M059J (cell line): ENCODE data around the gene PKD1L1. TPM values are rescaled to one million over a fixed set of nuclear protein-coding genes. Genes with fewer than 3 reads are reported as not detected.
"Not testable (repeated sequence)": the region's sequence is repeated elsewhere in the genome, so short reads cannot be mapped to it uniquely, and the experiment has no call there.

Source experiments
- DNase-seq: peaks from one replicate; pipeline ENCODE4 v3.0.0-alpha.2; 2012; ENCODE audit warnings: low read depth
- total RNA-seq: library from RNA; depleted of rRNA; stranded (reverse); fragments of >200 nt; shearing (Covaris generic); gene quantifications from 2 replicates; pipeline ENCODE4 v1.2.3, GENCODE V29; 2014; rRNA removed

Gene PKD1L1, protein sequence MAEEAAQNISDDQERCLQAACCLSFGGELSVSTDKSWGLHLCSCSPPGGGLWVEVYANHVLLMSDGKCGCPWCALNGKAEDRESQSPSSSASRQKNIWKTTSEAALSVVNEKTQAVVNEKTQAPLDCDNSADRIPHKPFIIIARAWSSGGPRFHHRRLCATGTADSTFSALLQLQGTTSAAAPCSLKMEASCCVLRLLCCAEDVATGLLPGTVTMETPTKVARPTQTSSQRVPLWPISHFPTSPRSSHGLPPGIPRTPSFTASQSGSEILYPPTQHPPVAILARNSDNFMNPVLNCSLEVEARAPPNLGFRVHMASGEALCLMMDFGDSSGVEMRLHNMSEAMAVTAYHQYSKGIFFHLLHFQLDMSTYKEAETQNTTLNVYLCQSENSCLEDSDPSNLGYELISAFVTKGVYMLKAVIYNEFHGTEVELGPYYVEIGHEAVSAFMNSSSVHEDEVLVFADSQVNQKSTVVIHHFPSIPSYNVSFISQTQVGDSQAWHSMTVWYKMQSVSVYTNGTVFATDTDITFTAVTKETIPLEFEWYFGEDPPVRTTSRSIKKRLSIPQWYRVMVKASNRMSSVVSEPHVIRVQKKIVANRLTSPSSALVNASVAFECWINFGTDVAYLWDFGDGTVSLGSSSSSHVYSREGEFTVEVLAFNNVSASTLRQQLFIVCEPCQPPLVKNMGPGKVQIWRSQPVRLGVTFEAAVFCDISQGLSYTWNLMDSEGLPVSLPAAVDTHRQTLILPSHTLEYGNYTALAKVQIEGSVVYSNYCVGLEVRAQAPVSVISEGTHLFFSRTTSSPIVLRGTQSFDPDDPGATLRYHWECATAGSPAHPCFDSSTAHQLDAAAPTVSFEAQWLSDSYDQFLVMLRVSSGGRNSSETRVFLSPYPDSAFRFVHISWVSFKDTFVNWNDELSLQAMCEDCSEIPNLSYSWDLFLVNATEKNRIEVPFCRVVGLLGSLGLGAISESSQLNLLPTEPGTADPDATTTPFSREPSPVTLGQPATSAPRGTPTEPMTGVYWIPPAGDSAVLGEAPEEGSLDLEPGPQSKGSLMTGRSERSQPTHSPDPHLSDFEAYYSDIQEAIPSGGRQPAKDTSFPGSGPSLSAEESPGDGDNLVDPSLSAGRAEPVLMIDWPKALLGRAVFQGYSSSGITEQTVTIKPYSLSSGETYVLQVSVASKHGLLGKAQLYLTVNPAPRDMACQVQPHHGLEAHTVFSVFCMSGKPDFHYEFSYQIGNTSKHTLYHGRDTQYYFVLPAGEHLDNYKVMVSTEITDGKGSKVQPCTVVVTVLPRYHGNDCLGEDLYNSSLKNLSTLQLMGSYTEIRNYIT (N-terminal part only)
- total RNA-seq = 0.02 and 2.7 TPM in 2 replicates

DNA sequence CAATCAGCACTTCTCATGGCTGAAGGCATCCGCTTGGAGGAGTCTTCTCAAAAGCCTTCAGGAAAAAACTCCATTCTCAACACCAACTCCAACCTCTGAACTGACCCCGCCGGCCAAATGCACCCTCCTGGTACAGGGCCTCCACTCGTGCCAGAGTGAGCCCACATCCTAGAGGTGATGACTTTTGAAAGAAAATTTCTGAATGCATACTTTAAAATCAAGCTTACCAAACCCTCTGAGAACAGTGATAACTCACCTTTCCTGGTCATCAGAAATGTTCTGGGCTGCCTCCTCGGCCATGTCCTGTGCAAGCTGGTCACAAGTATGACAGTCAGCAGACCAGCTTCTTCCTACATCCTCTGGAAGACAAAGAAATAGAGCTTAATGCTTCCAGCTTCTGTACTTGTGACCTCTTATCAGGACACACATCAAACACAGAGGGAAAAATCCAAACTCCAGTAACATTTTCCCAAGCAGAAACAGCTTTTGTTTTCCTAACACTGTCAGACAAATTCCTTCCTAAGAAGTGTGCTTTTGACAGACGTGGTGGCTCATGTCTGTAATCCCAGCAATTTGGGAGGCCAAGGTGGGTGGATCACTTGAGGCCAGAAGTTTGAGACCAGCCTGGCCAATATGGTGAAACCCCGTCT is at the start of gene PKD1L1:
TSS of gene PKD1L1 (minus strand) at position 326 of the 650 bp plus-strand sequence. CDS start at position 300, 26 bp downstream.
- no peak for DNase-seq

DNA sequence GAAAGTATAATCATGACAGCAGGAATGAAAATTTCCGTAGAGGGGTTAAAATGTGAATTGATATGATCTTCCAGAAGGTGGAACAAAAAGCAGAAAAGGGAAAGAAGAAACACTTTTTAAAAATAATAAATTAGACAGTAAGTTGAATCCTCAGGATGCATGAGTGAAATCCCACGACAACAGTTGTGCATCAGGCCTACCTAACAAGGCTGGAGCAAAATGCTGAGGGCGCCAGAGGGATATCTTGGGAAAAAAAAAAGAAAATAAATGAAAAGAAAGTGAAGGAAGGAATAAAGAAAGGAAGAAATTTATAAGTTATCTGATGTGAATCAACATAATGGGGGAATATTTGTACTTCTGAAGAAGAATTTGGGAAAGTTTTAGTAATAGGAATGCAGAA is 44.2 kb upstream of the PKD1L1 start:
- no peak for DNase-seq

DNA sequence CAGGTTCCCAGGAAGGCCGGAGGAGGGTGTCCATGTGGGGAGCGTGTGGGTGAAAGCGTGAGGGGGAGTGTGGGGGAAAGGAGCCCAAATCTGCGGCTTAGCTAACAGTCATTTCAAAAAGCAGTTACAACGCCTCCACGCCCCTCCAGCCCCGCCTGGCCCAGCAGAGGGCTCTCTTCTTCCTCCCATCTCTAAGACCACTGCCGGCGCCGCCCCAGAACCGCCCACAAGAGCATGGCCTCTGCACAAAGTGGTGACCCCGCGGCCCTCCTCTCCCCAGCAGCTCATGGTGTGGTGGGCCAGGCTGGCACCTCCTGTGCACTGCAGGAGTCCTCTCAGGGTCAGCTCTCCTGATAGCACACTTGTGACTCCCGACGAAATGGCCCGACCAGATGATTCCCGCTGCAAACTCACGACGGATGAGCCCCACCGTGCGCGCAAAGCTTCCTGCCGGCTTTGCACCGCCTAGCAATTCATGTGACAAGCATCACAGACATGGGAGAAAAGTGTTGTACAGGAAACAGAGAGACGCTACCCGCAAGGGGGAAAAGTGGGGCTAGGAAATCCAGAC is 43.6 kb upstream of the PKD1L1 start:
- DNase-seq = peak; percentile 63

DNA sequence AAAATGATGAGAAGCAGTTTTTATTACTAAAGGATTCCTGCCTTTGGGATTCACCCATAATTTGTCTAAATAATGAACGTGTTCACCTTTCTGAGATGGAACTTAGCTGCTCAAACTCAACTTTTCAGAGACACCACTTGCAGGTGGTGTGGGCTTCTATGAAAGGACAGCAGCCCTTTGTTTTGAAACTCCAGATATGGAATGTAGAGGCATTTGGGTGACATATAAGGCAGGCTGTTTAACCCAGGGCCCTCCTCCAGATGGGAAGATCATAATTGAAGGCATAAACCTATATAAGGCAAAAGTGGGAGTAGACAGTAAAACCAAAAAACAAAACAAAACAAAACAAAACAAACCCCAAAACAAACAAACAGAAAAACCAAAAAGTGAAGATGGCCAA is 43.0 kb upstream of the PKD1L1 start:
- DNase-seq = no peak

DNA sequence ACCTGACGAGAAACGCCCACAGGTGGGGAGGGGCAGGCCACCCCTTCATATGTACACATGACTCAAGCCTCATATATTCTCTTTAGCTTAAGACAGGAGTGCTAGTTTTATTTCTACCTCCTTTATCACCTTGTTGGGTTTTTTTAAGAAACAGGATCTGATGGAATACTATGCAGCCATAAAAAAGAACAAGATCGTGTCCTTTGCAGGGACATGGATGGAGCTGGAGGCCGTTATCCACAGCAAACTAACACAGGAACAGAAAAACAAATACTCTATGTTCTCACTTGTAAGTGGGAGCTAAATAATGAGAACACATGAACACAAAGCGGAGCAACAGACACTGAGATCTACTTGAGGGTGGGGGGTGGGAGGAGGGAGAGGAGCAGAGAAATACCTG is 42.3 kb upstream of the PKD1L1 start:
- DNase-seq = no peak

DNA sequence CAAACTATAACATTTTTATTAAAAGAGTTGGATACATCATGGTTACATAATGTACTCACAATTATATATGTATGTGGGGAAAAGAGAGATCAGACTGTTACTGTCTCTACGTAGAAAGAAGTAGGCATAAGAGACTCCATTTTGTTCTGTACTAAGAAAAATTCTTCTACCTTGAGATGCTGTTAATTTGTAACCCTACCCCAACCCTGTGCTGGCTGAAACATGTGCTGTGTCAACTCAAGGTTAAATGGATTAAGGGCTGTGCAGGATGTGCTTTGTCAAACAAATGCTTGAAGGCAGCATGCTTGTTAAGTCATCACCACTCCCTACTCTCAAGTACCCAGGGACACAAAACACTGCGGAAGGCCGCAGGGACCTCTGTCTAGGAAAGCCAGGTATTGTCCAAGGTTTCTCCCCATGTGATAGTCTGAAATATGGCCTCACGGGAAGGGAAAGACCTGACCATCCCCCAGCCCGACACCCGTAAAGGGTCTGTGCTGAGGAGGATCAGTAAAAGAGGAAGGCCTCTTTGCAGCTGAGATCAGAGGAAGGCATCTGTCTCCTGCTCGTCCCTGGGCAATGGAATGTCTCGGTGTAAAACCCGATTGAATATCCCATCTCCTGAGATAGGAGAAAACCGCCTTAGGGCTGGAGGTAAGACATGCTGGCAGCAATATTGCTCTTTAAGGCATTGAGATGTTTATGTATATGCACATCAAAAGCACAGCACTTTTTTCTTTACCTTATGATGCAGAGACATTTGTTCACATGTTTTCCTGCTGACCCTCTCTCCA is 41.5 kb upstream of the PKD1L1 start:
- DNase-seq = not testable (repeated sequence)

DNA sequence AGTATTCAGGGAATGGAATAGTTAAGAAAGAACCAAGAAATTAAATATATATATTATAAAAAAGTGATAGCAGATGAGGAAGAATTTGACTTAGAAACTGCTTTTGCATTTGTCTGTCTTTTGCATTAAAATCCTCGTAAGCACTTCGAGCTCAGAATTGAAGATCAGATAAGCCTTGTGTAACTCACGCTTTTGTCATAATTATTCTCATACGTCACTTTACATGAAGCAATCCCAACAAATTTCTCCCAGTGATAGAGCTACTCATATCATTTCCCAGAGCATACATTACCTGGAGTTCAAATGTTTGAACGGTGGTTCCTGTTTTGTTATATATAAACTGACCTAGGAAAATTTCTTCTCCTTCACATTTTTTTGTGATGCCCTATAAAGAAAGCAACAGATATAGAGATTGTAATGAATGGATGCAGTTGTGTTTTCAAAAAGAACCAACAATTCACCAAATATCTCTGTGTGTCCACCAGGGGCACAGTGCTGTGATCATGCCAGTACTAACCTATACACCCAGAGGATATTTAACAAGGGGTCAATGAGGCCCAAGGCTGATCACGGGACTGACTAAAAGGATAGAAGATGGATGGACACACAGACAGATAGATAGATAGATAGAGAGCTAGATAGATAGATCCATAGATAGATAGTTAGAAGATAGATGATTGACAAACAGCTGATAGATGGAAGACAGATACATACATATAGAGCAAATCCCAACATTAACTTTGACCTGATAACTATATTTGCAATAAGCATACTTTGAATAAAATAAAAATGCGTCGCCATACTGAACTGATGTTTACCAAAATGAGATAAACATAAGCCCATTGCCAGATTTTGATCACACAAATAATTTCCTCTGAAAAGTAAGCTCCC is 40.5 kb upstream of the PKD1L1 start:
- DNase-seq = no peak

DNA sequence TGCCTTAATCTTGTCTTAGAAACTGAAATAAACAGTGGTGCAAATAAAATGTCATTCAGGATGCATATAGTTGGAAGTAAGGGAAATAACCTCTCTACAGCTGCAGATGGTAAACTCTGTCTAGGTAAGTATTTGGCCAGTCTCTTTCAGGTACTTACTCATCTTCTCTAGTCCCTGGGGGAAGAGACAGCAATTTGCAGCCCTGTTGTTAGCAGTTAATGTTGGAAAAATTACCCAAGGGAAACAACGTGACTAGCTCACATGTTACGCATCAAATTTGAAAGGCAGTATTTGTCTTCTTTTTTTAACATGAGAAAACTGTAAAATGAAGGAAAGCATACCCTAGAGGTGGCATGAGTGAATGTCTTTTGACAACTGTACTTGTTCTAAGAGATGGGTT is 34.3 kb upstream of the PKD1L1 start:
- DNase-seq = peak; percentile 8

DNA sequence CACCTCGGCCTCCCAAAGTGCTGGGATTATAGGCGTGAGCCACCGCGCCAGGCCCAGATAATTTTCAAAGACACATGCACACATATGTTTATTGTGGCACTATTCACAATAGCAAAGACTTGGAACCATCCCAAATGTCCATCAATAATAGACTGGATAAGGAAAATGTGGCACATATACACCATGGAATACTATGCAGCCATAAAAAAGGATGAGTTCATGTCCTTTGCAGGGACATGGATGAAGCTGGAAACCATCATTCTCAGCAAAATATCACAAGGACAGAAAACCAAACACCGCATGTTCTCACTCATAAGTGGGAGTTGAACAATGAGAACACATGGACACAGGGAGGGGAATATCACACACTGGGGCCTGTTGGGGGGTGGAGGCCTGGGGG is 32.4 kb upstream of the PKD1L1 start:
- DNase-seq = not testable (repeated sequence)

DNA sequence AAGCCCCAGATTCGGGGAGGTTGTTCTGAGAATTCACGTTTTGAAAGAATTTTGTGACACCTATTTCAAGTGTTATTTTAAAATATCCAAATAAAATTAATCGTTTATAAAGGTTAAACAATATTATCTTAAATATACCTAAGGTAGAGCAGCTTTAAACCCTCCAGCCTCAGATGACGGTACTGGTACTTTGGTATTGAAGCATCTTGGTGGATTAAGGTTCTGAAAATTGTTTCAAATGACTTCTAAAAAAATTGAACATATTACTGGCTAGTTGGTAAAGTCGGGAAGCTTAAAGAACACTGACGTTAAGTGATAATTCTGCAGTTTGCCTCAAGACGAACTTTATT is 31.5 kb upstream of the PKD1L1 start:
- DNase-seq = no peak

DNA sequence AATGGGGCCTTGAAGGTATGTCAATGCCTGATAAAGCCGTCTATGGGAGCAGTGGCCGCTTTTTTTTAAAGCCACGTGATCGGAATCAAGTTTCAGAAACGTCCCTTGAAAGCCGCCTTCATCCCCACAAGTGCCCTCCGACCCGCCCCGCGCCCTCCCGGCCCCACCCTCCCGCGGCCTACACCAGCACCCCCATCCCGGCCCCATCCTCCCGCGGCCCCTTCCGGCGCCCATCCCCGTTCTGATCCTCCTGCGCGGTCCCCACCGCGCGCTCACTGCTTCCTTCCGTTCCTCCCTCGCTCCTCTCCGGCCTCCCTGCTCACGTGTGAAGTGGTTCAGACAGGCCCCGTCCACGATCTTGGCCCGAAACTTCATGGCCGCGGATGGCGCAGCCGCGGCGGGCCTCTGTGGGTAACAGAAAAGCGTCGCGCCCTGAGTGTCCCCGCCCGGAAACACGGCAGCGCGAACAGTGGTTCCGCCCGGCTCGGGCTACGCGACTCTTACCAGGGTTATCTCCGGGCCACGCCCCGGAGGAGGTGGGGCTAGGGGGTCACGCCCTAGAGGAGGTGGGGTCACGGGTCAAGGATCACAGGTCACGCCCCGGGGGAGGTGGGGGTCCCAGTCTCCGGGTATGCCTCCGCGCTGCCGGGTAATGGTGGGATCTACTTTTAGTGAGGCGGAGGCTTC is 31.0 kb upstream of the PKD1L1 start, which contains the start of gene HUS1:
TSS of gene HUS1 (minus strand) at position 471 of the 687 bp plus-strand sequence. CDS start at position 375, 96 bp downstream.
- peak; percentile 90 for DNase-seq

DNA sequence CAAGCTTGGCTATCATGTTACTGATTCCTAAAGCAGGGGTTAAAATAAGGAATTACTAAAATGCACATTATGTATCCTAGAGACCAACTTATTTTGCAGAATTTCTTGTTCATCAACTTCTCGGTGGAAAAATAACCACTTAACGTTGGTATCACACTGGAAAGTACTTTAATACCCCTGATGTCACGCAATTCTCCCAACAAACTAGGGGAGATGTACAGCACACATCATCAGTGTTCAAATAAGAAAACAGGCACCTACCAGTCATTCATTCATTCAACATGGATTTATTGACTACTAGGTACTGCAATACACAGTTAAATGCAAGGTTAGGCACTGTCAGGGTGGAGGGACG is 30.5 kb upstream of the PKD1L1 start:
- no peak for DNase-seq

DNA sequence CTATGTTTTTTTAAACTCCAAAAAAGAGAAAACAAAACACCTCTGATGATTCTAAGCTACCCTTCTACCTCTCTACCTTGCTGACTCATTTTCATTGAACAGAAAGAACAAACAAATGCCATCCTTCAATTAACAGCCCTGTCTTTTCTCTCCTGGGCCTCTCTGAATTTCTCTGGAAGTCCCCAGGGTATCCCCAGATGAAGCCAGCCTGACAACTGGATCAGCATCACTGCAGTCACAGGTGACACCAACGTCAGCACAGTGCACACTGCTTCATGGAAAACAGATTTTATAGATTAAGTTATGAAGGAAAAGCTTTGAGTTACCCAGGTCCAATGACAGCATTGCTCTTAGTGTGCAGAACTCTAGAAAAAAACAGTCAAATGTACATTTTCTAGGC is 25.5 kb upstream of the PKD1L1 start:
- no peak for DNase-seq

DNA sequence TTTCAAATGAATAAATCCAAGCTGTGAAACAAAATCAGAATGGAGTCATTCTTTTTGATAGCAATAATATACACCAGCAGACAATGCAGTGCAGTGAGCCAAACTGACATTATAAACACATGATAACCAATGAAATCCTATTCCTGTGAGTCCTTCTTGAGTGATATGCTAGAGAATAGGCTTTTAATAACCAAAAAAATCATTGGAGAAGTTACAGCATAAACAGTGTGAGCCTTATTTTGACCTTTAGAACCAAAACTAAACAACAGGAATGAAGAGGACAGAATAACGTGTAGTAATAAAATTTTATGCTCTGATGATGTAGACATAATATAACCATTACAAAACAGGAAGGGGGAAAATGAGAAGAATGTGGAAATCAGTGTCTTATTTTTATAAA is 22.5 kb upstream of the PKD1L1 start:
- no peak for DNase-seq

DNA sequence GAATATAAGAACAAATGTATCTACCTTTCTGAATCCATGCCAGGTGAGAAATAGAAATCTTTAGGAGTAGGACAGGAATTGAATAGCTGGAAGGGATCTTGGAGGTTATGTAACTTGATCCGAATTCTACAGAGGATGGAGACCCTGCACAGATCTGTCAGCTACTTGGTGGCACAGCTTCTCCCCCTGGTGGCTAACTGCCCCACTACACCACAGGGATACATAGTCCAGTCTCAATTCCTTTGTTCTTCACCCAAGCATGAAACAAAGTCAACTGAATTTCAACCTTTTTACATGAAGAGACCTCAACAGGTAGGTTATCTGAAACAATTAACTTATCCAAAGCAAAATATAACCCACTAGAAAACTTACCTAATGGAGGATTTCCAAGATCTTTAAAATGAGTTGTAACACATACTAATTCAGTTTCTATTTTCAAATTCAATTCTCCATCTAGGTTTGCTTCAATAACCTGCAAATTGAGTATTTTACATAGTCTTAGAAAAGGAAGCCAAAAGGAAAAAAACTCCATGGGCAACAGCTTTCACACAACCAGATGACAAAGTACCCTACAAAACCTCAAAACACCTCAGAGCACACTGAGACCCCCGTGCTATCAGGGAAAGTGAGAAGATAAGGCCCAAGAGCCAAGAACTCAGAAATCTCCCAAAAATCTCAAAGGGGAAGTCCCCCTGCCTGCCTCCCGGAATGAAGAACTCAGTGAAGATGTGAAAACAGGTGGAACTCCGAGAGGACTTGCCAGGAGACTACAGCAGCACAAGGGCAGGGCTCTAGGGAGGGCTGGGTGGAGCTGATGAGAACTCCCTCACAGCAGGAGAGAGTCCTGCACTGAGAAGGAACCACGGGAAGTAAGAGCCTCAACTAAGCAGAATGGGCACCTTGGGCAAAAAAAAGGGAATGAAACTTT is 20.8 kb upstream of the PKD1L1 start:
- peak; percentile 55 for DNase-seq

DNA sequence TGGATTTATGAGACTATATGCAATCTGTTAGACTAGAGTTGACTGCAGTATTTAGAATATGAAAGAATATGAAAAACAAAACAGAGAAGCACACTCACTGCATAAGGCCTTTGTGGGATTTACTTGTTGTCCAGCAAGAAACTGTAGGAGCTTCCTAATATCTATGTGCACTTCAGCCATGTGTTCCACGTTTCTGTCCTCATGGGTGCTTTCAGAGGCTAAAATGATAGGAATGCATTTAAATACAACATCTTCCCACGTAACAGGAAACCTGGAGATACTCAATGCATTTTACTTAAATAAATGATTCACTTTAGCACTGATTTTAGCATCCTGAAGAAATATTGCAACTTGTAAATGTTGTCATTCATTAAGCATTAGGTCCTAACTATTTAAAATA is 19.4 kb upstream of the PKD1L1 start:
- DNase-seq = no peak

DNA sequence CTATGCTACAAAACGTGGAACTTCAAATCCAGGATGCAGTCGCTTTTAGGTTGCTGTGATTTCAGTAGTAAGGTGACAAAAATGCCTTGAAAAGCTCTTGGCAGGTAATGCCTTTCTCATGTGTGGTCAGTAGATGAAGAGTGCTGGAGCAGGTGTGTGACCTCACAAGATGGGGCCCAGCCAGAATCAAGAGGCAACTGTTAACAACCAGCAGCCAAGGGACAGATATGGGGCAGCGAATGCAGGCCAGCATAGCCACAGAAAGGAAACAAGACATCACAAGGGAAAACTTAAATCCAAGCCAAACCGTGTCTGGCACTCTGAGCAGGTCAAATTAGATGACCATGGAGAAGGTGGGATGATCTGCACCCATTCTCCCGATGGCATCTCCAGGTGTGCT is 18.9 kb upstream of the PKD1L1 start:
- DNase-seq = no peak
